GM18873 (cell line): Measurements from ENCODE around the gene TMEM178A.
"Not testable (repeated sequence)": the region's sequence is repeated elsewhere in the genome, so short reads cannot be mapped to it uniquely, and the experiment has no call there.

Experiments
- ATAC-seq: cut with Tn5 transposase; IDR thresholded peaks from one replicate; pipeline ENCODE4 v1.9.1; 2021; ENCODE audit warnings: mild to moderate bottlenecking, moderate library complexity, moderate number of reproducible peaks; ENCODE audit not compliant: unreplicated experiment, low FRiP score

TMEM178A gene

DNA sequence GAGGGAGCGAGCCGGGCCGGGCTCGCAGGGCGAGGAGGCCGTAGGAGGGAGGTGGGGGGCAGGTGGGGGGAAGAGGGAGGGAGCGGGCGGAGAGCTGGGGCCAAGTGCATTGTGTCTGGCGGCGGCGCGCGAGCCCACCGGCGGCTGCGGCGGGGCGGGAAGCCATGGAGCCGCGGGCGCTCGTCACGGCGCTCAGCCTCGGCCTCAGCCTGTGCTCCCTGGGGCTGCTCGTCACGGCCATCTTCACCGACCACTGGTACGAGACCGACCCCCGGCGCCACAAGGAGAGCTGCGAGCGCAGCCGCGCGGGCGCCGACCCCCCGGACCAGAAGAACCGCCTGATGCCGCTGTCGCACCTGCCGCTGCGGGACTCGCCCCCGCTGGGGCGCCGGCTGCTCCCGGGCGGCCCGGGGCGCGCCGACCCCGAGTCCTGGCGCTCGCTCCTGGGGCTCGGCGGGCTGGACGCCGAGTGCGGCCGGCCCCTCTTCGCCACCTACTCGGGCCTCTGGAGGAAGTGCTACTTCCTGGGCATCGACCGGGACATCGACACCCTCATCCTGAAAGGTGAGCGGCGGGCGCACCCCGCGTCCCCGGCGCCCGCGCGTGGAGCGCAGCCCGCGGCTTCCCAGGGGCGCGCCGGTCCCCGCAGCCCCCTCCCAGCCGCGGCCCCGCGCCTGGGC lies at the start of gene TMEM178A:
Gene TMEM178A (plus strand): TSS at position 107 of the 680 bp plus-strand sequence. CDS start 58 bp downstream, at position 165.
- ATAC-seq, result no peak

DNA sequence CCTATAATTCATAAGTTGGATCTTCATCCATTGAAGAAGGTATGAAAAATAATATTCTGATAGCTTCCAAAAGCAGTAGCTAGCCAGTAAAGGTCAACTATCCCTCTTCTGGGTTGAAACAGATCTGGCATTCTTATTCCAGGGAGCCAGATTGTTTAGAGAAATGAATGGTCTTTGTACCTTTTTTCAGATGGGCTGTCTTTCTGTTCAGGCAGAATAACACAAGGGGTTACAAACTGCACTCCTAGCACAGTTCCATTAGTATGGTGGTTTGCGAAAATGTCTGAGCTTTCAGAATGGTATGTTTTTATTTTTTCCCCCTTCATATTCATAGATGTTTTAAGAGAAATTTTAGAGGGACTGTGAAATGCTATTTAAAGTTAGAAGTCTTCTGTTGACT lies 47.5 kb upstream of the TMEM178A start:
- no peak for ATAC-seq

DNA sequence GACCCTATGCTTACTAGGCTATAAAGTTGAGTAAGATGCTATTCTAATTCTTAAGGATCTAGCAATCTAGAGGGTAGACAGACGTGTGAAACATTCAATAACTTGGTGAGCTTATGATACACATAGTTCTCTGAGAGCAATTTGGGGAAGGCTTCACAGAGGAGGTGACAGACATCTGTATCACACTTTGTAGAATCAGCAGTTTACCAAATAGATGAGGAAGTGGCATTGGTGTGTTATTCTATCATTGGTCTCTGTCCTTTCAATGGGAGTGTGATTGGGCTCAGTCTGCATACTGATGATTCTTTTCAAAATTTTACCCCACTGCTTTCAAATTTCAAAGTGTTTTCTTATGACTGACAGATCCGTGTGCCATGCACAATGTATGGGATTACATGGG lies 47.0 kb upstream of the TMEM178A start:
- ATAC-seq, result no peak

DNA sequence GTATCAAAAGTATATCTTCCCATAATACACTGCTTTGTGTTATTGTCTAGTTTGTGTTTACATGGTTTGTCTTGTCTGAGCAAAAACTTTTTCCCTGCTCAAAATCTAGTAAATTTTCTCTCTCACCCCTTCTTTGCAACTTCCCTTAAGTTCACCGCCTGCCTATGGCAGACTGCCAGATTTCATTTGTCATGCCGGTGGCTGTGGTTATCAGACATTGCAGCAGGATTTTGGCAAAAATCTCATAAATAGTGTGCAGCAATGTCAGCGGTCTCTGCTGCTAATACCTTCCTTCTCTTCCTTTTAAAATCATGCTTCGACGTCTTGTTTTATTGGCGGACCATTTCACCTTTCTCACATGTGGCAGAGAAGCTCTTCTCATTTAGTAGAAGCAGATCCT lies 45.6 kb upstream of the TMEM178A start:
- no peak for ATAC-seq

DNA sequence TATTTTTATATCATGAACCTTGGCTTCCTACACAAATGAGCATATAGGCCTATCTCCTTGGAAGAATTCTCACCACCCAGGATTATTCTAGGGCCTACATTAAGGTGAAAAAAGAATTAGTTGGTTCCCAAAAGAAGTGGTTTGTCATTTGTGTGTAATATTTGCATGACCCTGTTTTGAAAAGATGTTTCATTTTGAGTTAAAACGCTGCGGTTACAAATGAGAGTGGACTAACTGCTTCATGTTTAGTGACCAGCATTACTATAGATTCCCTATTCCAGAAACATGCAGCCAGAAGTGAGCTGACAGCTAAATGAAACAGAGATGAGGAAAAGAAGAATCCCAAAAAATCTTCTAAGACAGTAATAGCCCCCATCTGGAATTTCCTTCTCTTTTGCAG lies 44.1 kb upstream of the TMEM178A start:
- ATAC-seq, result no peak

DNA sequence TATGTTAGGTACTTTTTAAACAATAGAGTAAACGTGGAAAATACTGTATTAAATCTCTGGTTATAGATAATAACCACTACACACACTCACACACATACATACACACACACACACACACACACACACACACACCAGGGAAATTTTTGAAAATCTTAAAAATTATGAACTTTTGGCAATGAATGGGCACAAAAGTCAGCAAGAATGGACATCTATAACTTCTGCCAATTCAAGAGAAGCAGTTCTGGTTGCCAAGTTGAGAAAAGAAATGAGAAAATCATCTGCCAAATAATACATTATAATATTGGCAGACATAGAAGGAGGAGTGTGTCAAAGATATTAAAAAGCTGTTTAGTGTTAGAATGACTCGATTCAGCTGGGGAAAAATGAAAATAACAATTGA lies 42.9 kb upstream of the TMEM178A start:
- no peak for ATAC-seq

DNA sequence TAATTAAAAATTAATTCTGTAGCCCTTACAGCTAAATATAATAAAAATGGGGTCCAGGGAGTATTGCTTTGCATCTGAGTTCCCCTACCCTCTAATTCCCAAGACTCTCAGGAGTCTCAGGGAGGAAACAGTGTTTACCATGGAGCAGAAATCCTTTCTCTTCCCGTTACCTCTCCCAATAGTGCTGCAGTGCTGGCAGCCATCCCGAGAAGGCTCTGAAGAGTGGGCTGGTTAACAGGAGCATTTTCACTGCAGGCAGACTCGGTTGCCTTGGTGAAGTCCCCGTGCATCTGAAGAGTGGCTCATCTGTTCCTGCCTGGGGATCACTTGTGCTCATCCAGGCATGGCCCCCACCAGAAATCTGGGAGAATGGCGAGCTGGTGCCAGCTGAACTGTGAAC lies 41.8 kb upstream of the TMEM178A start:
- ATAC-seq, result no peak

DNA sequence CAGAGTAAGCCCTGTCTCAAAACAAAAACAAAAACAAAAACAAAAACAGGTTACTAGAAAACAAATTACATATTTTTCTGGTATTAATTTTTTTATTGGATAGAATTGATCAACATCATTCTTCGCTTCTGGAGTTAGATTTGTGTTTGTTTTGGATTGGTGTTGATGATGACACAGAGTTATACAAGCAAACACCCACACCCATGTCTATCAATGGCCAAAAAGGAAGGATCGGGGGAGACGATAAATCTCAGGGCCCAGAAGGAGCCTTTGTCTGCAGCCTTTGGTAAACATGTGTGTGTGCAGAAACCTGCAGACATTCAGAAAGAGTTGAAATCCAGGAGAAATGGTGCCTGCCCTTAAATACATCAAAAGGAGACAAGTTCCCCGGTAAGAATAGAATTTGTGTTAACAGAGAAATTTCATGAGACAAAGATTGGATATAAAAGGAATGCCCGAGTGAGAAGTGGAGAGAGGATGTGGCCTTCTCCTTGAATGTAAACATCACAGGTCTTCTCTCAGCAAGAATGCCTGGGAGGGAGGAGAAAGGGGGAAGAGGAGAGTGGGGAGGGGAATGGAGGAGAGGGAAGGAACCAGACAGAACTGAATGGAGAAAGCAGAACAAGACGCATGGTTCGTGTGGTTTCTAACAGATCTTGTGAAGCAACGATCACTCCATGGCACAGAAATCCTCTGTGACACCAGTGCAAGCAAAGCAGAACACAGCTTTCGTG lies 40.4 kb upstream of the TMEM178A start:
- ATAC-seq, result no peak

DNA sequence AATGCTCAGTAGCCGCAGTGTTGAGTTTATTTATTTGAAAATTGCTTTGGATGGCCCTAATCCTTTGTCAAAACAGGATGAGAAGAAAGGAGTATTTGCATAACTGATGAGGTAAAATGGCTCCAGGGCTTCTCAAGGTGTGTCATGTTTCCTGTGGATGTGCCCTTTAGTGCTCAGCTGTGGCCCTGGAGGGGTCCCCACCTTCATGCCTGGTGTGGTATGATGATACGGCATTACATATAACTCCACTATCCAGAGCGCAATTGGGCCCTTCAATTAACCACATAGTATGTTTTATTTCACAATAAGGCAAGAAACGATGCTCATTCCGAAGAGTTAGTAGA lies 39.8 kb upstream of the TMEM178A start:
- no peak for ATAC-seq

DNA sequence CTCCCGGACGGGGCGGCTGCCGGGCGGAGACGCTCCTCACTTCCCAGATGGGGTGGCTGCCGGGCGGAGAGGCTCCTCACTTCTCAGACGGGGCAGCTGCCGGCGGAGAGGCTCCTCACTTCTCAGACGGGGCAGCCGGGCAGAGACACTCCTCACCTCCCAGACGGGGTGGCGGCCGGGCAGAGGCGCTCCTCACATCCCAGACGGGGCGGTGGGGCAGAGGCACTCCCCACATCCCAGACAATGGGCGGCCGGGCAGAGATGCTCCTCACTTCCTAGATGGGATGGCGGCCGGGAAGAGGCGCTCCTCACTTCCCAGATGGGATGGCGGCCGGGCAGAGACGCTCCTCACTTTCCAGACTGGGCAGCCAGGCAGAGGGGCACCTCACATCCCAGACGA lies 37.4 kb upstream of the TMEM178A start:
- ATAC-seq, result not testable (repeated sequence)

DNA sequence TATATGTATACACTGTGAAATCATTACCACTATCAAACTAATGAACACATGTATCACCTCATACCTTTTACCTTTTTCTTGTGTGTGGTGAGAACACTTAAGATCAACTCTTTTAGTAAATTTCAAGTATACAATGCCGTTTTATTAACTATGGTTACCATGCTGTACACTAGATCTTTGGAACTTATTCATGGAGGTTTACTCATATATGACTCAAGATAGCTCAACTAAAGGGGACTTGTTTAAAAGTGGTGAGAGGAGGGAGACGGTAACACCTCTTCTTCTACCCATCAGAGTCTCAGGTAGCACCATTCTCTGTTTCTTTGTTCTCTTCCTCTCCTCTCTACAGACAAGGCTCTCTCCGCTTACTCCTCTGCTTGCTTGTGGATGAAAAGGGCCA lies 36.1 kb upstream of the TMEM178A start:
- no peak for ATAC-seq

DNA sequence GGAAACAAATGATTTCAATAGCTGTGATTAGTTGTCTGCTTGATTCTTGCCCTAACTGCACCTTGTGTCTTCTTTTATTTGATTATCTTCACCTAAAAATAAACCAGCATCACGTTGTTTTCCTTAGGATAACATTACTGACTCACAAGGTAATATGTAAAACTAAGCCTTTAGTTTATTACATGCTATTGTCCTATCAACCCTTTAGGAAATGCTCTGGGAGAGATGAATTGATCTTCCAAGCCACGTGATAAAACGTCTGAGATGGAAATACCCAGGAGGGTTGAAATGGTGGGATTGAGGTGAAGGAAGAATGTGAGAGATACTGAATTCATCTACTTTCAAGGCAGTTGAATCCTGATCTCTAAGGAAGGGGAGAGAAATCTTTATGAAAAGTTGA lies 34.5 kb upstream of the TMEM178A start:
- ATAC-seq, result no peak

DNA sequence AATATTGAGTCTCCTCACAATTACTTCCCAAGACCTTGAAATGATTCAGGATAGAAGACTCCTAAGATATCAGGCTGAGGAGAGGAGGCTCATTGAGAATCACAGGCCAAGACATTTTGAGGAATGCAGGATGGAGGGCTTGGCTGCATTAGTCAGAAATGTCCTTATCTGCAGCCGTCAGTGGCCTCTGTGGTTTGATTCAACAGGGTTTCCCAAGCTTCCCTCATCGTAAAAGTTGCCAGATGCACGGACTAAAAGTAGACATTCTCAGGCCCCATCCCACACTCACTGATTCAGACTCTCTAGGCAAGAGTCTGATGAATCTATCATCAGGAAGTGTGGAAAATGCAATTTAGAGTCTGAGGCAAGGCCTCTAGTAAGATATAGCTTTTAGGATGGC lies 34.0 kb upstream of the TMEM178A start:
- ATAC-seq, result no peak

DNA sequence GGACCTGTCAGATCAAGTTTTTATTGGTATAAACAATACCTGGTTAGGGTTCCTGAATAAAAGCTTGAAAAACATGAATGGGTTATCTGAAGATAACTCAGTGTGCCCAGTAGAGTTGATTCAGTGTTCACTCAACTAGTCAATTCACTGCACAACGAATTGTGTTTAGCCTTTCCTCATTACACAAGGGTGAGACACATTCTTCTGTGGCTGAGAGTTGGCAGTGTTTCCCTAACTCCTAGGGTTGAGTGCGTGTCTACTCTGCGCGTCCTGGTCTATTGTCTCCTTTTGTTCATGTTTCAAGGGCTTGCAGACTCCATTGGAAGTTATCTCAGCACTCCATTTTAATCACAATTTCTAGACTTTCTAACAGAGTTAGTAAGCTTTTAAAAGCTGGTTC lies 32.8 kb upstream of the TMEM178A start:
- ATAC-seq, result no peak

DNA sequence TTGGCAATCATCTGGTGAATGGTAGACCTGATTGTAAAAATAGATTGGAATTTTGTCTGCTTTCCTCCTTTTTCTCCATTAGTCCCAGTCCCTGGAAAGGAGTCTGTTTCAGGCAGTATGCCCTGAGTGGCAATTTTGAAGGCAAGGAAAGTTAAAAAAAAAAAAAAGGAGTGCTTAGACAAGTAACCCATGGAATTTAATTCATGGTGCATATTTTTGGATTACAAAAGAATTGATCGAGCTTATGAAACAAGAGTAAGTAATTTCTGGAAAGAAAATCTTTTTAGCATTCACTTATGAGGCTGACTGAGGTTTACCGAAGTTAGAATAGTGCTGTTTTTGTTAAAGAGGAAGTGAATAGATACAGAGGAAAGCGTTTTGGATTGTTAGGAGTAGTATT lies 29.4 kb upstream of the TMEM178A start:
- no peak for ATAC-seq

DNA sequence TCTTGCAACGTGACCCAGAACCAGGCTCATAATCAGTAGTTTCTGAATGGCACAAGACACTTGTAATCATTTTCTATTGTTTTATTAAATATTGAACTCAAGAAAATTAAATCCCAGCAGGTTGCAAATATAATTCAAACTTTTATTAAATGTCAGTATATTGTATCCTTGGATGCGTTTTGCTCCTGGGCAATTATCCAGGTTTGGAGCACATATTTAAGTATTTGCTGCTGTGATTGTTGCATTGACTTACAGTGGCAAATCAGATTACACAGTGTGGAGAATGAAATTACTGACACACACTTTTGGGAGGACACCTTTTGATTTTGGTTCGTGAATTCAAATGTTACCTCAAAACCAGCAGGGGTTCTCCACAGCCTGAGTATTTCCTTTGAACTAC lies 27.1 kb upstream of the TMEM178A start:
- no peak for ATAC-seq

DNA sequence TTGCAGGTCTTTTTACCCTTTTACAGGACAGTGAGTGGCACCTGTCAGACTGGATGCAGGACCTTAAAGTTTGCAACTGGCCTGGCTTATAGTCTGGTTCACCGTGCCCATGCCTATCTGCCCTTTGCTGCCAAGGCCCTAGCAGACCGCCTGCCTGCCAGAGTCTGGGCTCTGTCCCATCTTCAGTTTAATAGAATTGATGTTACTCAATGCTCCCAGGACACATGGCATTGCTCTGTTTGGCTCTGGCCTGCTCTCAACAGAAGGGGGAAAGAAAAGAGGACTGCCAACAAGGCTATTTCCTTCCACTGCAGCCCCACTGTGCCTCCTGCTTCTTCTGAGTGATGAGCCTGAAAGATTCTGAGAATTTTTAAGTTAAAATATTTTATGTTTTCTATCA lies 25.6 kb upstream of the TMEM178A start:
- ATAC-seq, result no peak

DNA sequence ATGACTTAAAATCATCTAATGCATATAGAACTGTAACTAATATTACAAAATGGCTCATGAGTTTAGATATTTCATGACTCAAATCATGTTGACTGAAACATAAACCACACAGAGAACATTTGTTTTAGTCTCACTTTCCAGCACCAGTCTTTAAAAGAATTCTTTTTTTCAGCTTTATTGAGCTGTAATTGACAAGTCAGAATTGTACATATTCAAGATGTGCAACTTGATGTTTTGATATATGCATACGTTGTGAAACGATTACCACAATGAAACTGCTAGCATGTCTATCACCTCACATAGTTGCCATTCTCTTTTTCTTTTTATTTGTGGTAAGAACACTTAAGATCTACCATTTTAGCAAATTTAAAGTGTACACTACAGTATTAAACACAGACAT lies 25.0 kb upstream of the TMEM178A start:
- ATAC-seq, result no peak

DNA sequence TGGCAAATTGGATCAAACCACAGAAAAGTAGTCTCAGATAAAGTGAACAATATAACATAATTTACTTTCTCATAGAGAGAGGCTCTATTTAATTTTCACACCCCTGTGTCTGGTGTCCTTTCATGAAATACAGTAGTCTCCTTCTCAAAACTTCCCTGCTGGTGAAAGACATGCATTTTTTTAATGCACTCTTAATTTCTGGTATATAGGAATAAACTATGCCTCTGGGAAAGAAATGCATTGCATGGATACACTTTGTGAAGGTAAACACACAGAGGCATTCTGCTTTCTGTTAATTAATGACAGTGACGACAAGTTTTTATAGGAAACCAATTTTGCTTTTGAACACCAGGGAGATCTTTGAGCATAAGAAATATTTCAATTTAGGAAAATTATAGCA lies 24.1 kb upstream of the TMEM178A start:
- ATAC-seq, result no peak

DNA sequence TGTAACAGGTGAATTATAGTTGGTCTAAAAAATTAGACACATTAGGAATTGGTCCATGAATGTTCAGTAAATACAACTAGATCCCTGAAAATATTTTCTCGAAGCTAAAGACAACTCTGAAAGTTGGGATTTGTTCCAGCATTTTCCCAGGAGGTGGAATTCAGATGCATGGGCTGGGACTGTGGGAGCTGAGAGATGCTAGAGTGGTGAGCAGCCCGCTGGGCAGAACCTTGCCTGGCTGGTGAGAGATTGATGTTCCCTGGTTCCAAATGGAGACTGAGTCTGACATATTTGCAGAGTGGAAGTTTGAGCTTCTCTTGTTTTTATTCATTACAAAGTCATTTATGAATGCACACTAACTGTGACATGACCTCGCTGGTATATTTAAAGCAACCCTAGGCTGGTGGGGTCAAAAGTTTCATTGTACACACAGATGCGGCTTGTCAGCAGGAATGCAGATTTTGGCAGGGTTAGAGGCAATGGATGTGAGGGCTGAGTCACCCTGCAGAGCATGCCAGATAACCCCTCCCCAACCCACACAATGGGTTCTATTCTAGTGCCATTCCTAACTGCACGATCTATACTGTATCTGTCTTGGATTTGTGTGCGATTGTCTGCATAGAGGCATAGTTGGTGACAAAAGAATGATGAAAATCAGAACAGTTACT lies 23.5 kb upstream of the TMEM178A start:
- ATAC-seq, result no peak

DNA sequence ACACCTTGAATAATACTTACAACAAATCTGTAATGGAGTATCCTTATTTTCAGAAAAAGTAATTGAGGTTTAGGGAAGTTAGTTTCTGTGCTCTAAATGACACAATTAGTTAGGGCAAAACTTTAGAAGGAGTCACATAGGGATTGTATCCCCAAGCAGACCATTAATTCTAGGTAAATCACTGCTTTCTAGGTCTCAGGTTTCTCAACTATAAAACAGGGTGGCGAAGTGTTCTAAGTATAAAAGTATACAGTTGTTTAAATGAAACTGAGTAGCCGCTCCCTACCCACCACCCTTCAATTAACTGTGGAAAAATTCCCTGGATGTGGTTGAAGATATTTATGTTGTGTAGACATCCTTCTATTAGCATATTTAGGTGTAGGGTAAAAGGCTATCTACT lies 19.9 kb upstream of the TMEM178A start:
- ATAC-seq, result no peak

DNA sequence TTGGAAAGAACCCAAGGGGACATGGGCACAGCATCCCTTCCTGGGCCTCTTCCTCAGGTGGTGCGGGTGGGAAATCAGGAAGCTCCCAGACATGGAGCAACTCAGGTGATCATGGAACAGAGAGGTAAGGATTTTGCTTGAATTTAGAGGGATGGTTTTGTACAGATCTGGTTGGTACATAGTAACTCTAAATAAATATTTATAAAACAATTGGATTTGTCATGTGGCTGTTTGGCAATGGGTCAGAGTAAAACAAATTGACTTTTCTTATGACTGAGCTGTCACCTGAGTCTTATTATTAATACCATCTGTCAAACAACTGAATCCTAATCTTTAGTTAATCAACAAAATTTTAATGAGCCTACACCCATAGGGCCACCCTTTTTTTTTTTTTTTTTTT lies 19.4 kb upstream of the TMEM178A start:
- ATAC-seq, result no peak
